B cell (primary cell): ENCODE results near the gene BUB1. TPM values are rescaled to one million over a fixed set of nuclear protein-coding genes. Genes with fewer than 3 reads are reported as not detected.

Experiments used
- ATAC-seq: fragments of 200-7000 bp; cut with Tn5 transposase; one replicate; pipeline ENCODE4 v1.10.0; 2021; ENCODE audit warnings: low read depth, mild to moderate bottlenecking, moderate number of reproducible peaks, moderate library complexity
- CTCF ChIA-PET: fragments of 350-600 bp; sonication (Branson Sonifier 250); formaldehyde crosslinking; loops from one replicate; lab custom pipeline; 2021; ENCODE audit warnings: antibody characterized with exemption, inconsistent platforms; lab: Charles Lee
- POLR2A ChIA-PET: fragments of 350-600 bp; sonication (Branson Sonifier 250); formaldehyde crosslinking; loops from one replicate; lab custom pipeline; 2021; ENCODE audit warnings: antibody characterized with exemption; lab: Charles Lee
- DNase-seq: peaks from one replicate; pipeline ENCODE4 v3.0.0; 2013
- H2AFZ ChIP-seq: 2 replicates; pipeline ENCODE4 v1.6.1; 2012; ENCODE audit warnings: mild to moderate bottlenecking, low read depth, low read length; ENCODE audit not compliant: insufficient read depth, poor library complexity, severe bottlenecking
- H3K27ac ChIP-seq, 2 donors: 1 replicate in 1 of 2; 2 replicates in 1 of 2; pipeline ENCODE4 v1.5.1; 2012 to 2013; ENCODE audit warnings: low read length in 2 of 2, mild to moderate bottlenecking in 2 of 2, moderate library complexity in 1 of 2
- H3K27me3 ChIP-seq, 4 experiments: fragments of 200-600 bp in 1 of 4; sonication (generic) in 1 of 4; replicated peaks in 1 of 4; 1 replicate in 2 of 4; 2 replicates in 2 of 4; pipeline versions ENCODE4 v1.6.1 to v1.7.0; 2013 to 2016; ENCODE audit warnings: low read length in 3 of 4, mild to moderate bottlenecking in 2 of 4, mixed read lengths in 1 of 4, moderate library complexity in 1 of 4; ENCODE audit not compliant: insufficient read depth in 4 of 4, control insufficient read depth in 3 of 4; ENCODE audit errors: control extremely low read depth in 1 of 4
- H3K36me3 ChIP-seq, 2 experiments: replicated peaks in 1 of 2; 1 replicate in 1 of 2; 2 replicates in 1 of 2; pipeline versions ENCODE4 v1.6.1 to v1.7.1; 2013; ENCODE audit warnings: low read length in 1 of 2; ENCODE audit not compliant: insufficient read depth in 2 of 2, control insufficient read depth in 1 of 2; ENCODE audit errors: control extremely low read depth in 1 of 2, extremely low read depth in 1 of 2
- H3K4me1 ChIP-seq, 2 donors: fragments of 200-600 bp in 1 of 2; sonication (generic) in 1 of 2; 1 replicate in 1 of 2; 2 replicates in 1 of 2; pipeline versions ENCODE4 v1.5.1 to v1.6.1; 2013 to 2017; ENCODE audit warnings: low read length in 2 of 2; ENCODE audit not compliant: control insufficient read depth in 2 of 2, insufficient read depth in 2 of 2
- H3K4me2 ChIP-seq: replicated peaks from 2 replicates; pipeline ENCODE3; 2012; ENCODE audit warnings: mild to moderate bottlenecking, low read depth, low read length; ENCODE audit not compliant: poor library complexity, severe bottlenecking
- H3K4me3 ChIP-seq, 5 experiments: fragments of 200-600 bp in 1 of 5; sonication (generic) in 1 of 5; 1 replicate in 3 of 5; 2 replicates in 2 of 5; pipeline versions ENCODE4 v1.5.1 to v1.7.0; 2011 to 2016; ENCODE audit warnings: low read length in 4 of 5, mild to moderate bottlenecking in 4 of 5, low read depth in 2 of 5, control low read depth in 1 of 5, moderate library complexity in 1 of 5; ENCODE audit not compliant: insufficient read depth in 1 of 5; ENCODE audit errors: control extremely low read depth in 1 of 5, extremely low read depth in 1 of 5
- H3K79me2 ChIP-seq: fragments of 200-600 bp; sonication (generic); one replicate; pipeline ENCODE4 v1.6.0; 2016; ENCODE audit warnings: low read length; ENCODE audit not compliant: control insufficient read depth, insufficient read depth
- H3K9ac ChIP-seq: fragments of 200-600 bp; sonication (generic); 2 replicates; pipeline ENCODE4 v1.6.1; 2017; ENCODE audit warnings: mild to moderate bottlenecking, low read length, moderate library complexity
- H3K9me3 ChIP-seq, 3 donors: one replicate each; pipeline versions ENCODE4 v1.6.1 to v1.7.1; 2013; ENCODE audit warnings: low read length in 2 of 3; ENCODE audit not compliant: control insufficient read depth in 2 of 3, insufficient read depth in 1 of 3; ENCODE audit errors: control extremely low read depth in 1 of 3
- H4K20me1 ChIP-seq: 2 replicates; pipeline ENCODE4 v1.6.0; 2012; ENCODE audit warnings: mild to moderate bottlenecking, low read length; ENCODE audit not compliant: insufficient read depth, control insufficient read depth, poor library complexity, severe bottlenecking
- H3K27ac Mint-ChIP-seq: one replicate; pipeline ENCODE4 v1.8.0; 2021; ENCODE audit warnings: mixed read lengths
- H3K27me3 Mint-ChIP-seq: one replicate; pipeline ENCODE4 v1.8.0; 2021; ENCODE audit warnings: mixed read lengths
- H3K4me1 Mint-ChIP-seq: one replicate; pipeline ENCODE4 v1.8.0; 2021; ENCODE audit warnings: mixed read lengths
- H3K4me3 Mint-ChIP-seq: one replicate; pipeline ENCODE4 v1.8.0; 2021; ENCODE audit warnings: mixed read lengths
- H3K9me3 Mint-ChIP-seq: one replicate; pipeline ENCODE4 v1.8.0; 2022; ENCODE audit warnings: mixed read lengths; ENCODE audit not compliant: insufficient read depth
- EZH2 ChIP-seq: IDR thresholded peaks from 2 replicates; pipeline ENCODE4 v1.6.1; 2012; ENCODE audit warnings: borderline replicate concordance, low read depth, mild to moderate bottlenecking, moderate library complexity, low read length; ENCODE audit not compliant: insufficient read depth, poor library complexity, severe bottlenecking
- WGBS: methylation state at CpG from one replicate; pipeline ENCODE4 v1.1.5; 2013; ENCODE audit warnings: missing lambda C conversion rate; ENCODE audit not compliant: insufficient coverage; 5-methylcytosine and 5-hydroxymethylcytosine counted together
- intact Hi-C: fragments of 100-400 bp; cut with micrococcal nuclease; formaldehyde crosslinking; loops from one replicate; pipeline ENCODE4 v1.10.0; 2022
- polyA plus RNA-seq: library from polyadenylated mRNA; depleted of rRNA; stranded (reverse); fragments of >200 nt; gene quantifications from 2 replicates; pipeline ENCODE4 v1.2.3, GENCODE V29; 2012
- total RNA-seq, 2 donors: library from RNA; stranded (reverse); fragments of 120-200 nt in 1 of 2; gene quantifications; 1 replicate in 1 of 2; 2 replicates in 1 of 2; pipeline versions ENCODE4 v1.2.3 to v1.2.4, GENCODE V29; 2013 to 2022
- TF ChIP-seq, protein P1 (sequence below): fragments of 200-600 bp; IDR thresholded peaks from one replicate; pipeline ENCODE4 v1.8.0; 2022; ENCODE audit warnings: antibody characterized with exemption, mild to moderate bottlenecking

BUB1 gene
- total and polyA plus RNA-seq, 2 donors (not counting 1 experiment from before 2014, with no cell fraction given), result 0.85 to 2.0 TPM

DNA sequence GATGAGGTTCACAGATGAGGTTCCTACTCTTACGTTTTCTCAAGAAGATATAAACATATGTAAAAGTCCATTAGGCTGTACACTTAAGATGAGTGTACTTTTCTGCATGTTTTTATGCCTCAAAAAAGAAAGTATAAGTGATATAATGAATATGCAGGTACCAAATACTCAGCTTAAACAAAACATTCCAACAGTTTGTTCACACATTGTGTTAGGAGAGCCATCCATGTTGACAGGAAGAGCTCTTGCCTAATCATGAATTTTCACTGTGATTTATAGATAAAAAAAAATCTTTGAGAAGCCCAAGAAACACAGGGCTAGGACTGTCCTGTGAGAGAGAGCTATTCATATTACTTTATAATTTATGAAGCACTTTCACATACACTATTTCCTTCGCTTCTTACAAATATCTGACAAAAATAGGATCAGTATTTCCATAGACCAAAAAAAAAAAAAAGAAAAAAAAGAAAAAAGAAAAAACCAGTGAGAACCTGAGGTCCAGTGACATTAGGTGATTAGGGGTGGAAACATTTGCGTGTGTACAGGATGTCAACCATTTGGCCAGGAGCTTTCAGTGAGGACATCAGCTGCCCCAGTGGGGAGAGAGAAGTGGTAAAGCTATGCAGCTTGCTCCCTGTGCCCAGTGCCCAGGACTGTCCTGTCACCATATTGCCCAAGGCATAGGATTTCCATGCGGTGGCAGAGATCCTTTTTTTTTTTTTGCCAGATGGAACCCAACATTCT is 38.7 kb downstream of the BUB1 start:
- H3K4me3 Mint-ChIP-seq, result no peak overlapping the region
- H3K27ac Mint-ChIP-seq, result no peak overlapping the region
- Histone ChIP-seq H3K4me3 (no peak overlapping the region), H4K20me1 (no peaks in the 10 kb centered on the region), H3K4me2 (no peak overlapping the region), H3K27ac (no peak overlapping the region), H3K9ac (no peak overlapping the region), H3K36me3 (no peaks in the 10 kb centered on the region), H3K79me2 (no peaks in the 10 kb centered on the region), H3K9me3 (no peaks in the 10 kb centered on the region), H3K4me1 (no peaks in the 10 kb centered on the region), H2AFZ (no peak overlapping the region), H3K27me3 (no peaks in the 10 kb centered on the region)
- TF ChIP-seq, protein P1, sequence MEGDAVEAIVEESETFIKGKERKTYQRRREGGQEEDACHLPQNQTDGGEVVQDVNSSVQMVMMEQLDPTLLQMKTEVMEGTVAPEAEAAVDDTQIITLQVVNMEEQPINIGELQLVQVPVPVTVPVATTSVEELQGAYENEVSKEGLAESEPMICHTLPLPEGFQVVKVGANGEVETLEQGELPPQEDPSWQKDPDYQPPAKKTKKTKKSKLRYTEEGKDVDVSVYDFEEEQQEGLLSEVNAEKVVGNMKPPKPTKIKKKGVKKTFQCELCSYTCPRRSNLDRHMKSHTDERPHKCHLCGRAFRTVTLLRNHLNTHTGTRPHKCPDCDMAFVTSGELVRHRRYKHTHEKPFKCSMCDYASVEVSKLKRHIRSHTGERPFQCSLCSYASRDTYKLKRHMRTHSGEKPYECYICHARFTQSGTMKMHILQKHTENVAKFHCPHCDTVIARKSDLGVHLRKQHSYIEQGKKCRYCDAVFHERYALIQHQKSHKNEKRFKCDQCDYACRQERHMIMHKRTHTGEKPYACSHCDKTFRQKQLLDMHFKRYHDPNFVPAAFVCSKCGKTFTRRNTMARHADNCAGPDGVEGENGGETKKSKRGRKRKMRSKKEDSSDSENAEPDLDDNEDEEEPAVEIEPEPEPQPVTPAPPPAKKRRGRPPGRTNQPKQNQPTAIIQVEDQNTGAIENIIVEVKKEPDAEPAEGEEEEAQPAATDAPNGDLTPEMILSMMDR, result no peak
- no peak for TF ChIP-seq EZH2
- ATAC-seq (no peak), DNase-seq (no peak)
- ChIA-PET POLR2A (no interaction called here), CTCF (no interaction called here)
- no peaks in the 10 kb centered on the region for H3K27me3 Mint-ChIP-seq
- no peaks in the 10 kb centered on the region for H3K4me1 Mint-ChIP-seq
- intact Hi-C loops, result no loop called here
- 93% methylated on average over 1 of the region's 4 CpGs for WGBS
- H3K9me3 Mint-ChIP-seq, result no peaks in the 10 kb centered on the region

GRCh38 chr2:110638004-110638403 is 39.9 kb downstream of the BUB1 start:
- intact Hi-C loops, result no loop called here

More at GRCh38 chr2:110638004-110638403, 39.9 kb downstream of the BUB1 start:
- no peak overlapping the region for H3K4me3 Mint-ChIP-seq
- Histone ChIP-seq H3K4me2 (no peak overlapping the region), H3K9ac (no peak overlapping the region), H3K79me2 (no peaks in the 10 kb centered on the region), H3K27me3 (no peaks in the 10 kb centered on the region), H3K4me1 (no peaks in the 10 kb centered on the region), H4K20me1 (no peaks in the 10 kb centered on the region), H3K9me3 (no peaks in the 10 kb centered on the region), H3K27ac (no peak overlapping the region), H2AFZ (no peak overlapping the region), H3K36me3 (no peaks in the 10 kb centered on the region), H3K4me3 (no peak overlapping the region)
- no peaks in the 10 kb centered on the region for H3K9me3 Mint-ChIP-seq
- POLR2A ChIA-PET, result no interaction called here
- CTCF ChIA-PET, result no interaction called here
- no peak for ATAC-seq
- DNase-seq, result no peak
- WGBS, result no CpG with 5 or more reads among the region's 1 CpG
- TF ChIP-seq, protein P1, result no peak
- TF ChIP-seq EZH2, result no peak
- no peaks in the 10 kb centered on the region for H3K4me1 Mint-ChIP-seq
- no peaks in the 10 kb centered on the region for H3K27me3 Mint-ChIP-seq
- no peak overlapping the region for H3K27ac Mint-ChIP-seq
